GM12892 (cell line): ENCODE data around the gene RAD51D.

ENCODE experiments used
- POLR2A ChIP-seq: IDR thresholded peaks from 2 replicates; pipeline ENCODE4 v1.6.1; 2011; ENCODE audit warnings: low read depth, low read length, control low read depth
- POLR2AphosphoS5 ChIP-seq: IDR thresholded peaks from 2 replicates; pipeline ENCODE4 v1.6.1; 2011; ENCODE audit warnings: low read depth, low read length, control low read depth

DNA sequence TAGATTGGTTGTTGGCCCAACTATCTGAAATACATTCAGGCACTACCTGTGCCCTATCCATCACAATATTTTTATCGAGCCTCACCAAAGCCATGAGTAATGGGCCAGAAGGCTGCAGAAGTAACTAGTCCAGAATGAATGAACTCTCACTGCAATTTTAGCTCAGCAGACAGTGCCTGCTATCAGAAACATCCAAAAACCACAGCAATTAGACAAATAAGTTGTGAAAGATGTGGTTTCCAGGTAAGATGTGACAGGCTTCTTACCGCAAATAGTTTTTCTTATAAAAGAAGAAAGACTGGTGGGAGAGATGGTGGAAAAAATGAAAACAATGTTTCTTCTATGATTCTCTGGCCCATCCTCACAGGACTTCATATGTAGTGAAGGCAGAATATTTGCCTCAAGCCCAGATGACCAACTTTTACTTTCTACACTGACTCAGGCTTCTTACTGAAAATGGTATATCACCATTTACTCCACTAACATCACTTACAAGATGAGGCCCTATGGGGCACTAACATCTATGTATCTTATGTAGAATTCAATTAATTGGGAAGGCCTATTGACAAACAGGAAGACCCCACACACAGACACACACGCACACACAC, 46.4 kb downstream of the RAD51D start:
- TF ChIP-seq POLR2A (no peak), POLR2AphosphoS5 (no peak)
